ENCODE data around the gene VPS37C.

VPS37C gene

DNA sequence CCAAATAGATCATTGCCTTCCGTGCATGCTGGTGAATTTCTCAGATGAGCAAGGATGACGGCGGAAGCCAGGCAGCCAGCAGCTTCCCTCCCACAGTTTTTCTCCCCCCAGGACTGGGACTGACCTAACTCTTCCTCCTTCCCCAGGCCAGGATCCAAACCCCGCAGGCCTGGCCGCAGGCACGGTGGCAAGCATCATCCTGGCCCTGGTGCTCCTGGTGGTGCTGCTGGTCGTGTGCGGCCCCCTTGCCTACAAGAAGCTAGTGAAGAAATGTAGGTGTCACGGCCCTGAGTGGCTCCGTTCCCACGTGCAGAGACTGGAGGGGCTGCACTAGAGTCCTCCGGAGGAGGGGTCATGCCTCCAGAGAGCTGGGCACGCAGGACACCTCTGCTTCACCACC lies 38.5 kb downstream of the VPS37C start:
- DNase-seq (ENCODE audit: low read depth): no peak
- H3K4me3 ChIP-seq (ENCODE audit: low read depth, low read length): no peak overlapping the region

DNA sequence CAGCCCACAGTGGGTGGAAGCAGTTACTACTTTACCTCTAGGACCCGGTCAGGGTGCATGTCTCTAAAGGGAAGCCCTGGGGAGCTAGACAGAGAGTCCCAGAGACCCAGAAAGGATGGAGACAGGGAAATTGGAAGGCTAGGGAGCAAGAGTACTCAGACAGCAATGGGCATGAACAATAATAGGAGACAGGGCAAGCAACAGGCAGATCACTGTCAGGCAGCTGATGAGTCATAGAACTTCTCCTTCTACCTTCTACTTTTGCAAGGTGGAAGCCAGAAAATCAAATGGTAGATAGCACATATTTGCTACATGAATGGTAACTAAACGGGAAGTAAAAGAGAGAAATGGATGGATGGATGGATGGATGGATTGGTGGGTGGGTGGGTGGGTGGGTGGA lies 39.3 kb downstream of the VPS37C start:
- DNase-seq (ENCODE audit: low read depth): no peak
- H3K4me3 ChIP-seq (ENCODE audit: low read depth, low read length): no peak overlapping the region

DNA sequence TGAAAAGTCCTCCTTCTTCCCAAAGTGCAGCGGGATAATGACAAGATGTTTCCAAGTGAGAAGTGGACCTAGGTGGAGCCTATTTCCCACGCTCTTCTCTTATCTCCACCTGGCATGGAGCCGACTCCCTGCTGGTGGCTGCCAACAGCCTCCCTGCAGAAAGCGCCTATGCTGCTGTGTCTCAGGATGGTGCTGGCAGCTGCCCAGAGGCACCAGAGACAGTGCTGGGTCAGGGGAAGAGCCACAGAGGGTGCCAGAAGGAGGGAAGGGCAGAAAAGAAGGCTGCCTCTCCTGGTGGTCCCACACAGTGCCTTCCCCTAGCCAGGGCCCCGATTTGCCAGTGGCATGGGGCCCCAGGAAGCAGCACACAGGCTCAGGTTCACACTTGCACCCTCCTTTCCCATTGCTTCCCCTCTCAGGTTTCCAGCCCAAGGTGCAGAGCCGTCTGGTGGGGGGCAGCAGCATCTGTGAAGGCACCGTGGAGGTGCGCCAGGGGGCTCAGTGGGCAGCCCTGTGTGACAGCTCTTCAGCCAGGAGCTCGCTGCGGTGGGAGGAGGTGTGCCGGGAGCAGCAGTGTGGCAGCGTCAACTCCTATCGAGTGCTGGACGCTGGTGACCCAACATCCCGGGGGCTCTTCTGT lies 39.9 kb downstream of the VPS37C start:
- H3K4me3 ChIP-seq (ENCODE audit: low read depth, low read length): no peak overlapping the region
- no peak for DNase-seq (ENCODE audit: low read depth)

DNA sequence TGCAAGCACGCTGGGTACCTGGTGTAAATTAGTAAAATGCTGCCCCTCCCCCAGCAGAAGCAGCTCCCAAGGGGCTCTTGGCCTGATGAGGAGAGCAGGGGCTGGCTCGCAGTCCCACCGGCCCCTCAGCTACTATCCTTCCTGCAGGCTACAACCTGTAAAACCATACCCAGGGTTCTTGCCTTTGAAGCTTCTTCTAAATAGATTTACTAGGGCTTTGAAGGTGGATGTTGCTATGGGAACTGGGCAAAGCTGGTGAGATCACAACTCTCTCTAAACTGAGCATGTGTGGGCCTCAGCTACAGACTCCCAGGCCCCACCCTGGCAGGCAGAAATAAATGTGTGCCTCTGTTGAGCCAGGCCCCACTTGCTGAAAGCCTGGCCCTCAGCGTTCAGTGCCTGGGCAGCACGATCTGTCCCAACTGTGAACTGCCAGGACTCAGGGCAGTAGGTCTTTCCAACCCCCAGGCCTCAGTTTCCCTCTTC lies 40.5 kb downstream of the VPS37C start:
- H3K4me3 ChIP-seq (ENCODE audit: low read depth, low read length): no peak overlapping the region
- DNase-seq (ENCODE audit: low read depth): no peak

DNA sequence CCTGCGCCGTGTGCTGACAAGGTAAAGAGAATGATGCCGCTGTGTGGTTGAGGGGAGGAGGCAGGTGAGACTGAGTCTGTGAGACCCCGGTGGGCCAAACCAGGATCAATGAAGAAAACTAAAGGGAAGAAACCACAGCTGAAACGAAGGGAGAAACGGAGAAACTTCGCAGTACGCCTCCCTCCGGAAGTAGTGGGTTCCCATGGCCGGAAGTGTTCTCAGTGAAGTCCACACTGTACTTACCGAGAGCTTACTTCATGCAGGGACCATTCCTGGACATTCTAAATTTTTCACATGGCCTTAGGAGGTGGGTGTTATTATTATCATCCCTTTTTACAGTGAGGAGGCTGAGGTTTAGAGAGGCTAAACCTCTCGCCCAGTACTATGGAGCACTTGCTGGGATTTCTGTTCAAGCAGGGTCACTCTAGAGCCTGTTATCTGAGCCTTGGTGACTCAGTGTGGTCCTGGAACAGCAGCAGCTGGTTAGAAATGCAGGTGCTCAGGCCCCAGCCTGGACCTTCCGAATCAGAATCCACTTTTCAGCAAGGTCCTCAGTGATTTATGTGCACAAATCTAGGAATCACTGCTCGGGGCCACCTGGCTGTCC lies 41.0 kb downstream of the VPS37C start:
- no peak for DNase-seq (ENCODE audit: low read depth)
- no peak overlapping the region for H3K4me3 ChIP-seq (ENCODE audit: low read depth, low read length)

DNA sequence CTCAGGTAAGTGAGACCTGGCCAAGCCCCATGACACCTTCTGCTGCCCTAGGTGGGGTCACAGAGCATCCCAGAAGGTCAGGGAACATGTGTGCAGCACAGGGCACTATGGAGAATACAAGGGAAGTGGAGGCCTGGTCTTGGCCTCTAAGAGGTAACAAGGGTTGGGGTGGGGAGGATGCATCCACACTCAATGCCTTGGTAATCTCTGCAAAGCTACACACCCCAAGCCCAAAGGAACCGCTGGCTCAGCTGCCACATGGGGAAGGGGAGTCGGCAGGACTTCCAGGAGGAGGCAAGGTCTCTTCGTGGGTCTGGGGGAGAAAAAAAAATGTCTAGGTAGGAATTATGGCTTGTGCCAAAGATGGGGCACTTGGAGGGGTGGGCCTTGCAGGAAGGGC lies 41.7 kb downstream of the VPS37C start:
- DNase-seq (ENCODE audit: low read depth): no peak
- H3K4me3 ChIP-seq (ENCODE audit: low read depth, low read length): no peak overlapping the region

DNA sequence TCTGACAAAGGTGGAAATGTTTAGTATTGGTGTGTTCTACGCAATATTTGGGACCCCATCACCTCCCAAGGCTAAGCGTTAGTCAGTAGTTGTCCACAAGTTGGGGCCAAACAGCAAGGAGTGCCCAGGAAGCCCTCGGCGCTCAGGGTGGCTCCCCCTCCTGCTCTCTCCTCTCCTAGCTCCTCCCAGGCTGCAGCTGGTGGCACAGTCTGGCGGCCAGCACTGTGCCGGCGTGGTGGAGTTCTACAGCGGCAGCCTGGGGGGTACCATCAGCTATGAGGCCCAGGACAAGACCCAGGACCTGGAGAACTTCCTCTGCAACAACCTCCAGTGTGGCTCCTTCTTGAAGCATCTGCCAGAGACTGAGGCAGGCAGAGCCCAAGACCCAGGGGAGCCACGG lies 42.2 kb downstream of the VPS37C start:
- no peak for DNase-seq (ENCODE audit: low read depth)
- no peak overlapping the region for H3K4me3 ChIP-seq (ENCODE audit: low read depth, low read length)

DNA sequence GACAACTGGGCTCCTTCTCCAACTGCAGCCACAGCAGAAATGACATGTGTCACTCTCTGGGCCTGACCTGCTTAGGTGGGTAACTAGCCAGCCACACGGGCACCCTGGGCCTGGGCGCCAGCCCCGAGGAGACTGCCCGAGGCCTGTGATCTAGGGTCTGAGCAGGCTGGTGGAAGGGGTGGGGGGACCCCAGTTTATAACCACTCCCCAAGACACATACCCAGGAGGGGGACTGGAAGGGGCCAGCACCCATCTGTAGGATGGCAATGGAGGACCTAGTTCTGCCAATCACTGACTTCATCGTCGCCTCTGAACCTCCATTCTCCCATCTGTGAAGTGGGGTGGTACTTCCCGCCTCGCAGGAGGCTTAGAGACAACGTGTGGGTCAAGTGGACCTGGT lies 42.8 kb downstream of the VPS37C start:
- no peak for DNase-seq (ENCODE audit: low read depth)
- no peak overlapping the region for H3K4me3 ChIP-seq (ENCODE audit: low read depth, low read length)

DNA sequence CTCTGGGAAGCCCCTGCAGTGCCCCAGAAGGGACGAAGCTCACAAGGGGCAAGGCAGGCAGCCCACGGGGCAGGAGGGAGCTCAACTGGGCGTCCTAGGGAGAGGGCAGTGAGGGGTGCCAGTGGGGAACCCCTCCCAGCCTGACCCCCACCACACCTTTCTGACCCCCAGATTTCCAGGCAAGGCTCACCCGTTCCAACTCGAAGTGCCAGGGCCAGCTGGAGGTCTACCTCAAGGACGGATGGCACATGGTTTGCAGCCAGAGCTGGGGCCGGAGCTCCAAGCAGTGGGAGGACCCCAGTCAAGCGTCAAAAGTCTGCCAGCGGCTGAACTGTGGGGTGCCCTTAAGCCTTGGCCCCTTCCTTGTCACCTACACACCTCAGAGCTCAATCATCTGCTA lies 43.2 kb downstream of the VPS37C start:
- no peak overlapping the region for H3K4me3 ChIP-seq (ENCODE audit: low read depth, low read length)
- no peak for DNase-seq (ENCODE audit: low read depth)

DNA sequence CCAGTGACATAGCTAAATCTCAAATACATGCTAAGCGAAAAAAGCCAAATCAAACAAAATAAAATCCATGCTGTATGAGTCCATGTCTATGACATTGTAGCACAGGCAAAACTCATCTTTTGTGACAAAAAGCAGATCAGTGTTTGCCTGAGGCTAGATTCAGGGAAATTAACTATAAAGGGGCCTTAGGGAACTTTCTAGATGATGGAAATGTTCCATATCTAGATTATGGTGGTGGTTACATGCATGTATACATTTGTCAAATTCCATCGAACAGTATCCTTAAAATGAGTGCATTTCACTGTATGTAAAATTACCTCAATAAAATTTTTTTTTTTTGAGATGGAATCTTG lies 44.1 kb downstream of the VPS37C start:
- no peak overlapping the region for H3K4me3 ChIP-seq (ENCODE audit: low read depth, low read length)
- DNase-seq (ENCODE audit: low read depth): no peak

DNA sequence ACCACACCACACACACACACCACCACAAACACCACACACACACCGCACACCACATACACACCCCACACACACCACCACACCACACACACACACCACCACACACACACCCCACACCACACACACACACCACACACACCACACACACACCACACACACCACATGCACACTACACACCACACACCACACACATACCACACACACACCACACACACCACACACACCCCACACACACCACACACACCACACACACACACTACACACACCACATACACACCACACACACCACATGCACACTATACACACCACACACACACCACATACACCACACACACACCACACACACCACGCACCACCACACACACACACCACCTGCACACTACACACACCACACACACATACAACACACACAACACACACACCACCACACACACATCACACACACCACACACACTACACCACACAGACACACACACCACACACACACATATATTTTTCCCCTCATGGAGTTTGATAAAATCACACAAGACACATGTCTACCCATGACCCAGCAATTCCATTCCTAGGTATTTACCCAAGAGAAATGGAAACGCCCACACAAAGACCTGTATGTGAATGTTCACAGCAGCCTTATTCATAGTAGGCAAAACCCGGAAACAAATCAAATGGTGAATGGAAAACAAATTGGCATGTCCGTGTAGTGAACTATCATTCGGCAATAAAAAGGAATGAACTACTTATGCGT lies 44.6 kb downstream of the VPS37C start:
- no peak overlapping the region for H3K4me3 ChIP-seq (ENCODE audit: low read depth, low read length)
- DNase-seq (ENCODE audit: low read depth): no peak

DNA sequence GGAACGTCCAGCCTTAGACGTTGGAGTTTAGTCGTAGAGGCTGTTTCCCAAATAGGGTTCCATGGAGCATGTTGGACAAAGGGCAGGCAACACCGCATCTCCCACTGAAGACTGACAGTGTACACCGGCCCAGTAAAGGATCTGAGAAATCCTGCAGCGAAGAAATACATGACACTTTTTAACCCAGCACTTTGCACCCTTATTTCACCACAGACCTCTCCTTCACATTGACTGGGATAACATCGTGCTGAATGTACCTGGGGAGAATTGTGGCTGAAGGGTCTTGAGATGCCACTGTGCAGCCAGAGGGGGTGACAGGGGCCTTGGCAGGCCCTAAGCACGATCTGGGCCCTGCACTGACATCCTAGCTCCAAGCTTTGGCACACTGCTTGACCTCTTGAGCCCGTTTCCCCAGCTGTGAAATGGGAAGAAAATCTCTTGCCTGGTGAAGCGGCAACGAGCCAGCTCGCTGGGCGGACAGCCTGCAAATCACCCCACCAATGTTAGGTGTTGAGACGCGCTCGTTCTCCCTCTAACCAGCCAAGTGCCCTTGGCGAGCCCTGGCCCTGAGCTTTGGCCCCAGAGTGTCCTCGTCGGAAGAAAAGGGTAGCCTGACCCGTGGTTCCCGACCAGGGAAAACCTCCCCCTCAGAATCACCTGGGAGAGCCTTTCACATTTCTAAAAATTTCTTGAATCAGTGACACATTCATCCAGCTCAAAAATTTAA lies 45.6 kb downstream of the VPS37C start:
- no peak for DNase-seq (ENCODE audit: low read depth)
- H3K4me3 ChIP-seq (ENCODE audit: low read depth, low read length): no peak overlapping the region

DNA sequence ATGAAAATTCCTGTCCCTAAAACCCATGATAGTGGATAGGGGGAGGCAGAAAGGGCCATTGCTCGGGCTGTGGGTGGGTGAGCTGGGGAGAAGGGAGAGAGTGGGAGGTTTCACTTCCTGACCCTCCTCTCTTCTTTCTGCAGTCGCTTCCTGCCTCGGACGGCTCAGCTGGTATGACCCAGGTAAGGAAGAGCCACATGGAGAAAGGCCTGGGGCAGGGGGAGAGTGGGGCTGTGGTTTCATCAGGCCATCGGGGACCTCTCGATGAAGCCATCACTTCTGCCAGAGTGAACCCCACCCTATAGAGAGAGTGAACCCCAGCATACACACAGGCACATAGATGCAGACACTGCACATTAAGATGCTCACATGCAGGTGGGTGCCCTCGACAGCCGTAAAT lies 46.3 kb downstream of the VPS37C start:
- no peak for DNase-seq (ENCODE audit: low read depth)
- H3K4me3 ChIP-seq (ENCODE audit: low read depth, low read length): no peak overlapping the region

DNA sequence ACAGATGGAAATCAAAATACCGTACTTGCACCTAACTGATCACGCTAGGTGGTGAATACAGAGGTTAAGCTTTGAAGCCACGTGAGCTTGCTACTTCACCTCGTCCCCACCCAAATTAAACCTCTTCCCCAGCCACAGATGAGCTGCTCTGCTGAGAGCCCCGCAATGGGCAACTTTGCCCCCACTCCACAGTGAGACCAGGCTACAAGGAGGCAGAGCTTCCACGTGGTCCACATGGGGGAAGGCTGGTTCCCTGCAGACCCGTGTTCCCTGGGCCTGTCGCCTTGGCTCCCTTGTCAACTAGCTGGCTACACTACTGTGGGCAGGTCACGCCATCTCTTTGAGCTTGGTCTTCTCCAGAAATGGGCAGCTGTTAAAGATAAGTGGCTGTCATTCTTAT lies 48.0 kb downstream of the VPS37C start:
- DNase-seq (ENCODE audit: low read depth): no peak
- no peak overlapping the region for H3K4me3 ChIP-seq (ENCODE audit: low read depth, low read length)

DNA sequence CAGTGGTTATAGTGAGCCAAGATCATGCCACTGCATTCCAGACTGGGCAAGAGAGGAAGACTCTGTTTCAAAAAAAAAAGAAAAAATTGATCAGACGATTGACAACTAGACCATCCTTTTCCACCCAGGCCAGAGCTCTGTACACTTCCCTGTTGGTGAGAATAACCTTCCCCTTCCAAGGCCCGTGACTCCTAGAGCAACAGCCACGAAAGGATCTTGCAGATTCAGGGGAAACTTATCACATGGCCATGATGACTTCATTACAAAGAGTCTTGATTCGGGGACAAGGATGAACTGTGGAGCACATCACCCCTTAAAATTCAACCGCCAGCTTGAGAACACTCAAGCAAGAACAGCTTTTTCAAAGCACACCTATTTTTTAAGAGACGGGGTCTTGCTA lies 48.7 kb downstream of the VPS37C start:
- DNase-seq (ENCODE audit: low read depth): no peak
- H3K4me3 ChIP-seq (ENCODE audit: low read depth, low read length): no peak overlapping the region

DNA sequence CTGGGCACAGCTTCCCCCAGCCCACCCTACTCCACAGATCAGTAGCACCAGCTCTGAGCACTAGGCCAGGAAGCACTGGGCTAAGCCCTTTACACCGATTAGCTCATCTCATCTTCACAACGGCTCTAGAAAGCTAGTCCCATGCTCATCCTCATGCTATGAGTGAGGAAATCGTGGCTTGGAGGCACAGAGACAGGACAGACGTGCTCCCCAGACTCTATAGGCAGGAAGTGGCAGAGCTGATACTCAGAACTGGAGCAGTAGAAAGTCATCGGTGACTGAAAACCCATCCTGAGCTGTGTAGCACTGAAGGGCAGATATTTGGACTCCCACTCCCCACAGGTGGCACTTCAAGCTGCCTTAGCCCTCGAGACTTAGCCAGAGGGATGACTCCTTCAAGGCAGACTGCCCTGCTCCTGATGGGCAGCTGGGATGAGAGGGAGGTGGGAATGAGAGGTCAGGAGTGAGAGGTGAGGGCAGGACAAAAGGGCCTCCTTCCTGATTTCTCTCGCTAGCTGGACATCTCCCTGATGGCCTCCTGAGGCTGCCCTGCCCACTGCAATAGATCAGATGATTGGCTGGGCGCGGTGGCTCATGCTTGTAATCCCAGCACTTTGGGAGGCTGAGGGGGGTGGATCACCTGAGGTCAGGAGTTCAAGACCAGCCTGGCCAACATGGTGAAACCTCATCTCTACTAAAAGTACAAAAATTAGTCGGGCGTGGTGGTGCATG lies 49.3 kb downstream of the VPS37C start:
- no peak for DNase-seq (ENCODE audit: low read depth)
- no peak overlapping the region for H3K4me3 ChIP-seq (ENCODE audit: low read depth, low read length)

DNA sequence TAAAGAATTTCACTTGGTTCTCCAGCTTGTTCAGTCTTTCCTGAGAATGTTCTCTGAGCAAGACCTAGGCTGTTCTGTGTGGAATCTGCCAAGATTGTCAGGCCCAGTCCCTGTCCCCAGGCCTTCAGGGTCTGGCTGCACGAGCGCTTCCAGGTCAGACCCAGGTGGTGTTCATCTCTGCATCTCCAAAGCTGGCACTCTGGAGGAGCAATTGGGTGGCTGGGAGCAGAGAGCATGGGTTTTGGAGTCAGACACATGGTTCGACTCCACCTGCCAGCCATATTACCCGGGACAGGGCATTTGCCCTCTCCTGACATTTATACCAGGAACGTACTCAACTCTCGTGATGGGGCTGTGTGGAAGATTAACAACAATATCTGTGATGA lies 50.2 kb downstream of the VPS37C start:
- H3K4me3 ChIP-seq (ENCODE audit: low read depth, low read length): no peak overlapping the region
- no peak for DNase-seq (ENCODE audit: low read depth)

DNA sequence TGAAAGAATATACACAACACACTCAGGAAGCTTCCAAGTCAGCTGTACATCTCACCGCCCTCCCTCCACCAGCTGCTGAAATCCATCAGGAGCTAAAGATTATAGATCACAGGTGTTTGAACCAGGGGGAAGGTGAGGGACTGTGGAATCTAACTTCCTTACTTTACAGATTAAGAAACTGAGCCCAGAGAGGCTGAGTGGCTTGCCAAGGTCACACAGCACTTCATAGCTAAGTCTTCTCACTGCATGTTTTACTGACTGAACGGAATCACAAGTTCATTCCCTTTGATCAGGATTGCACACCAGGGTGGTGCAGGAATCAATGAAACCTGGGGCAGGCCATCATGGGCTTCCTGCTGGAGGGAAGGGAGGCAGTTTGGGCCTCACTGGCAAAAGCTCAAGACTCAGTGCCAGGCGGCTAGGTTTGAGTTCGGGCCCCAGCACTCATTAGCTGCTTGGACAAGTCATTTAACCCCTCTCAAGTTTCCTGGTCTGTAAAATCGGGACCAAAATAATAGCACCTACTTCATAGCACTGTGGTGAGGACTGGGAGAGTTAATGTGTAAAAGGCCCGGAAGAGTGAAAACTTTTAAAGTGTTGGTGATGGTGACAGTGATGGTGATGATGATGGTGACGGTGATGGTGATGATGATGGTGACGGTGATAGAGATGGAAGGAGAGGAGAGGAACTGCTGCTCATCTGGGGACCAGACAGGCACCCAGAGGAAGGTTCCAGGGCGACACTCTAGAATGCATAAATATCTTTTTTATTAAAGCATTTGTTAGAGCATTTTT lies 50.8 kb downstream of the VPS37C start:
- H3K4me3 ChIP-seq (ENCODE audit: low read depth, low read length): no peak overlapping the region
- DNase-seq (ENCODE audit: low read depth): no peak

DNA sequence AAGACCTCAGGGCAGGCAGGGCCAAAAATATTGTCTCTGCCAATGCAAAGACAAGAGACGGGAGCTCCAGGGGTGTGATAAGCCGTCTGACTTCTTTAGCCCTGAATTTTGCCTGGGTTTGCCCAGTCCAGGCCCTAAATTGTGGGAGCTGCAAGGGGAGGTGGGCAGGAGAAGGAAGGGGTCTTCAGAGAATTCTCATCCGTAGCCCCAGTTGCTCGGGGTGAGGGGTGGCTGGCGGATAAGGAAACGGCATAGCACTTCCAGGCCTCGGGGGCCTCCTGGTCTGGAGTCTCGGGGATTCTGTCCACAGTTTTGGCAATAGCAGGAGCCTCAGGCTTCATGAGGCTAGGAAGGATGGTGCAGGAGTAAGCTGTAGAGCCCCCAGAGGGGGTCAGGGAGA lies 51.6 kb downstream of the VPS37C start:
- no peak overlapping the region for H3K4me3 ChIP-seq (ENCODE audit: low read depth, low read length)
- no peak for DNase-seq (ENCODE audit: low read depth)
